Measurements from ENCODE around the gene NCAPG2.

Gene NCAPG2

GRCh38 chr7:158687406-158687805, 17.2 kb downstream of the NCAPG2 start:
- no peak for DNase-seq (ENCODE audit: low read depth)
- TF ChIP-seq CTCF (conservative IDR thresholded peaks at IDR 0.05; ENCODE audit: low read depth, low read length), result no peak
- H3K4me3 ChIP-seq (ENCODE audit: low read length), result no peak overlapping the region

GRCh38 chr7:158685693-158686092, 18.9 kb downstream of the NCAPG2 start:
- TF ChIP-seq CTCF (conservative IDR thresholded peaks at IDR 0.05; ENCODE audit: low read depth, low read length), result no peak
- H3K4me3 ChIP-seq (ENCODE audit: low read length), result no peak overlapping the region
- no peak for DNase-seq (ENCODE audit: low read depth)

GRCh38 chr7:158684329-158684728, 20.3 kb downstream of the NCAPG2 start:
- no peak overlapping the region for H3K4me3 ChIP-seq (ENCODE audit: low read length)
- TF ChIP-seq CTCF (conservative IDR thresholded peaks at IDR 0.05; ENCODE audit: low read depth, low read length), result no peak
- DNase-seq (ENCODE audit: low read depth), result no peak

GRCh38 chr7:158683541-158683940, 21.1 kb downstream of the NCAPG2 start:
- H3K4me3 ChIP-seq (ENCODE audit: low read length), result no peak overlapping the region
- TF ChIP-seq CTCF (conservative IDR thresholded peaks at IDR 0.05; ENCODE audit: low read depth, low read length), result no peak
- DNase-seq (ENCODE audit: low read depth), result no peak

- no peak for DNase-seq (ENCODE audit: low read depth)
- no peak overlapping the region for H3K4me3 ChIP-seq (ENCODE audit: low read length)
- no peak for TF ChIP-seq CTCF (conservative IDR thresholded peaks at IDR 0.05; ENCODE audit: low read depth, low read length)
Measured at GRCh38 chr7:158682456-158682855, 22.1 kb downstream of the NCAPG2 start.

GRCh38 chr7:158680754-158681153, 23.9 kb downstream of the NCAPG2 start:
- no peak overlapping the region for H3K4me3 ChIP-seq (ENCODE audit: low read length)
- DNase-seq (ENCODE audit: low read depth), result no peak
- no peak for TF ChIP-seq CTCF (conservative IDR thresholded peaks at IDR 0.05; ENCODE audit: low read depth, low read length)

GRCh38 chr7:158676906-158677305, 27.7 kb downstream of the NCAPG2 start:
- H3K4me3 ChIP-seq (ENCODE audit: low read length), result no peak overlapping the region
- no peak for DNase-seq (ENCODE audit: low read depth)
- no peak for TF ChIP-seq CTCF (conservative IDR thresholded peaks at IDR 0.05; ENCODE audit: low read depth, low read length)

All from retinal pigment epithelial cell (primary cell).